ENCODE results near the gene DZIP1L. TPM values are rescaled to one million over a fixed set of nuclear protein-coding genes. Genes with fewer than 3 reads are reported as not detected.
A peak's percentile ranks its signal among the peaks of the same experiment; 100 is the strongest.

The DZIP1L gene
- 2.3 and 6.1 TPM in 2 replicates for total RNA-seq (2021)
- Bru-seq, nascent RNA: percentile 41 among the genes with signal in this experiment
- percentile 39 among the genes with signal in this experiment for BruChase-seq, experiment 1, labeled RNA remaining after a 2-hour chase
- percentile 29 among the genes with signal in this experiment for BruChase-seq, experiment 2, labeled RNA remaining after a 6-hour chase
- long read RNA-seq: 0 reads

- H4K20me1 ChIP-seq (ENCODE audit: insufficient read depth): no peaks in the 10 kb centered on the region
- CTCF ChIA-PET: interaction anchor here (0.6 kb wide), 1 partner anchor 251 kb away, joined by 3 read pairs; no protein-coding TSS in a partner anchor
- peak in 1 of 2 experiments; percentile 53 for DNase-seq
- peak within 1 kb of the TSS; percentile 94 for H2AFZ ChIP-seq
- peak within 1 kb of the TSS; percentile 86 for H3K4me2 ChIP-seq
- no peaks in the 10 kb centered on the region for H3K36me3 ChIP-seq (ENCODE audit: low read depth)
- BruUV-seq (replicated peaks): TSS peak; percentile 25
- peaks cover 14% of the 10 kb centered on the region; the same call in 1 of the 2 replicates for H3F3A ChIP-seq (ENCODE audit: insufficient read depth, low read depth)
- no peaks in the 10 kb centered on the region for H3K9me2 ChIP-seq (ENCODE audit: insufficient read depth)
- intact Hi-C loops (cut with micrococcal nuclease; ENCODE audit: unreplicated experiment): loop anchor here (2.0 kb wide), 1 partner anchor 36 kb away; no protein-coding TSS in a partner anchor
- H3K27me3 ChIP-seq (ENCODE audit: insufficient read depth, low read depth): no peaks in the 10 kb centered on the region
- no peaks in the 10 kb centered on the region for H3K9me3 ChIP-seq (ENCODE audit: insufficient read depth, low read depth)
- no peak within 1 kb of the TSS; the same call in 1 of the 2 replicates for H3K27ac ChIP-seq
- peak; percentile 52; the same call in 1 of the 2 replicates for TF ChIP-seq CTCF (conservative IDR thresholded peaks at IDR 0.05)
- no peak for TF ChIP-seq EZH2 (IDR thresholded peaks at IDR 0.05; ENCODE audit: low read depth)
- H3K4me1 ChIP-seq (replicated peaks; ENCODE audit: insufficient read depth): peaks cover 13% of the 10 kb centered on the region
- peak within 1 kb of the TSS; percentile 91 for H3K4me3 ChIP-seq
- POLR2A ChIA-PET (ENCODE audit: unreplicated experiment): interaction anchor here (0.6 kb wide), 1 partner anchor 98 kb away, joined by 4 read pairs; no protein-coding TSS in a partner anchor
- peaks cover 8% of the 10 kb centered on the region; the same call in 1 of the 2 replicates for H3K79me2 ChIP-seq (ENCODE audit: low read depth)
Measured at GRCh38 chr3:138114988-138115971, at the start of gene DZIP1L. TSS of gene DZIP1L (minus strand) at chr3:138115608. CDS start at chr3:138103971, 11,637 bp downstream.

- H3K27me3 ChIP-seq (ENCODE audit: insufficient read depth, low read depth): no peaks in the 10 kb centered on the region
- no peaks in the 10 kb centered on the region for H3K9me2 ChIP-seq (ENCODE audit: insufficient read depth)
- no peaks in the 10 kb centered on the region for H3K4me1 ChIP-seq (replicated peaks; ENCODE audit: insufficient read depth)
- H3K4me2 ChIP-seq: no peak overlapping the region
- no peak overlapping the region for H3K4me3 ChIP-seq
- no peaks in the 10 kb centered on the region for H4K20me1 ChIP-seq (ENCODE audit: insufficient read depth)
- CTCF ChIA-PET: no interaction called here
- no peak for DNase-seq
- H3K27ac ChIP-seq: no peak overlapping the region
- H3F3A ChIP-seq (ENCODE audit: insufficient read depth, low read depth): no peaks in the 10 kb centered on the region
- H2AFZ ChIP-seq: no peak overlapping the region
- H3K79me2 ChIP-seq (ENCODE audit: low read depth): no peaks in the 10 kb centered on the region
- POLR2A ChIA-PET (ENCODE audit: unreplicated experiment): no interaction called here
- H3K36me3 ChIP-seq (ENCODE audit: low read depth): peaks cover 13% of the 10 kb centered on the region; the same call in 1 of the 2 replicates
- no peaks in the 10 kb centered on the region for H3K9me3 ChIP-seq (ENCODE audit: insufficient read depth, low read depth)
- TF ChIP-seq CTCF (conservative IDR thresholded peaks at IDR 0.05) (no peak), EZH2 (IDR thresholded peaks at IDR 0.05; ENCODE audit: low read depth) (no peak)
- intact Hi-C loops (cut with micrococcal nuclease; ENCODE audit: unreplicated experiment): no loop called here
- no TSS peak for BruUV-seq (replicated peaks)
Measured at GRCh38 chr3:138165061-138165460, 49.7 kb upstream of the DZIP1L start.

GRCh38 chr3:138157743-138158142 lies 42.3 kb upstream of the DZIP1L start:
- TF ChIP-seq CTCF (conservative IDR thresholded peaks at IDR 0.05) (no peak), EZH2 (IDR thresholded peaks at IDR 0.05; ENCODE audit: low read depth) (no peak)
- no peaks in the 10 kb centered on the region for H3K79me2 ChIP-seq (ENCODE audit: low read depth)
- no peak overlapping the region for H2AFZ ChIP-seq
- POLR2A ChIA-PET (ENCODE audit: unreplicated experiment): no interaction called here
- no peaks in the 10 kb centered on the region for H3K9me2 ChIP-seq (ENCODE audit: insufficient read depth)
- H3F3A ChIP-seq (ENCODE audit: insufficient read depth, low read depth): no peaks in the 10 kb centered on the region
- H3K36me3 ChIP-seq (ENCODE audit: low read depth): no peaks in the 10 kb centered on the region
- H3K4me3 ChIP-seq: no peak overlapping the region
- H3K9me3 ChIP-seq (ENCODE audit: insufficient read depth, low read depth): no peaks in the 10 kb centered on the region
- H3K4me1 ChIP-seq (replicated peaks; ENCODE audit: insufficient read depth): no peaks in the 10 kb centered on the region
- BruUV-seq (replicated peaks): no TSS peak
- no peak overlapping the region for H3K27ac ChIP-seq
- H4K20me1 ChIP-seq (ENCODE audit: insufficient read depth): no peaks in the 10 kb centered on the region
- intact Hi-C loops (cut with micrococcal nuclease; ENCODE audit: unreplicated experiment): no loop called here
- CTCF ChIA-PET: interaction anchor here (0.5 to 0.6 kb wide), 2 partner anchors 543 to 1385 kb away, joined by 3 to 4 read pairs; no protein-coding TSS in a partner anchor
- no peak overlapping the region for H3K4me2 ChIP-seq
- H3K27me3 ChIP-seq (ENCODE audit: insufficient read depth, low read depth): no peaks in the 10 kb centered on the region
- no peak for DNase-seq

Measured in PC-9 (cell line).